HEK293T (cell line): Measurements from ENCODE around the gene PRDM16.

Source experiments
- ARNT ChIP-seq: fragments of 450-650 bp; IDR thresholded peaks from 2 replicates; pipeline ENCODE4 v1.6.1; 2017; ENCODE audit warnings: mild to moderate bottlenecking
- ELF4 ChIP-seq: fragments of 450-650 bp; IDR thresholded peaks from 2 replicates; pipeline ENCODE4 v1.6.1; 2017; ENCODE audit warnings: antibody characterized with exemption
- FOXA1 ChIP-seq: fragments of 450-650 bp; IDR thresholded peaks from 2 replicates; pipeline ENCODE4 v1.6.1; 2016; ENCODE audit warnings: mild to moderate bottlenecking
- FOXK2 ChIP-seq: fragments of 450-650 bp; IDR thresholded peaks from 2 replicates; pipeline ENCODE4 v1.6.1; 2016; ENCODE audit warnings: mild to moderate bottlenecking
- FOXM1 ChIP-seq: fragments of 450-650 bp; IDR thresholded peaks from 2 replicates; pipeline ENCODE4 v1.6.1; 2017; ENCODE audit warnings: mild to moderate bottlenecking, borderline replicate concordance
- HDGF ChIP-seq: fragments of 450-650 bp; IDR thresholded peaks from 2 replicates; pipeline ENCODE4 v1.6.1; 2017; ENCODE audit warnings: antibody characterized with exemption, borderline replicate concordance
- LEF1 ChIP-seq: fragments of 450-650 bp; IDR thresholded peaks from 2 replicates; pipeline ENCODE4 v1.6.1; 2017; ENCODE audit warnings: mild to moderate bottlenecking, borderline replicate concordance
- NFRKB ChIP-seq: fragments of 450-650 bp; IDR thresholded peaks from 2 replicates; pipeline ENCODE4 v1.6.1; 2016; ENCODE audit warnings: mild to moderate bottlenecking, moderate library complexity
- PKNOX1 ChIP-seq: fragments of 450-650 bp; IDR thresholded peaks from 2 replicates; pipeline ENCODE4 v1.6.1; 2016
- SP1 ChIP-seq: fragments of 450-650 bp; IDR thresholded peaks from 2 replicates; pipeline ENCODE4 v1.6.1; 2017
- SUZ12 ChIP-seq: fragments of 450-650 bp; IDR thresholded peaks from 2 replicates; pipeline ENCODE4 v1.6.1; 2016; ENCODE audit warnings: mild to moderate bottlenecking

GRCh38 chr1:3097231-3097630 lies 28.2 kb downstream of the PRDM16 start:
- TF ChIP-seq SP1 (no peak), SUZ12 (no peak), FOXA1 (no peak), ELF4 (no peak), LEF1 (no peak), ARNT (no peak), FOXM1 (no peak), FOXK2 (no peak), NFRKB (no peak), HDGF (no peak), PKNOX1 (no peak)
